ENCODE measurements around the gene LCN2. TPM values are rescaled to one million over a fixed set of nuclear protein-coding genes. Genes with fewer than 3 reads are reported as not detected.
A peak's percentile ranks its signal among the peaks of the same experiment; 100 is the strongest.

LCN2 gene
- polyA plus RNA-seq, 1 experiment = not detected

- peaks cover 1% of the 10 kb centered on the region for H3K27me3 ChIP-seq (ENCODE audit: control insufficient read depth, insufficient read depth, low read length)
- no peak overlapping the region for H3K4me3 ChIP-seq (ENCODE audit: low read depth, low read length)
- TF ChIP-seq CTCF (IDR thresholded peaks at IDR 0.05; ENCODE audit: insufficient read depth, low read depth, low read length) = no peak
- ChIA-PET POLR2A (no interaction called here), CTCF (interaction anchor here (1.8 kb wide), 1 partner anchor 28 kb away, joined by 5 read pairs; no protein-coding TSS in a partner anchor)
- no peak for DNase-seq (ENCODE audit: low read depth)
- no peaks in the 10 kb centered on the region for H3K36me3 ChIP-seq (ENCODE audit: control insufficient read depth, insufficient read depth, low read length)
These were observed 4.0 kb downstream of the LCN2 start for GRCh38 chr9:128153060-128153946.

- CTCF ChIA-PET = no interaction called here
- TF ChIP-seq CTCF (IDR thresholded peaks at IDR 0.05; ENCODE audit: insufficient read depth, low read depth, low read length) = no peak
- peaks cover under 1% of the 10 kb centered on the region for H3K27me3 ChIP-seq (ENCODE audit: control insufficient read depth, insufficient read depth, low read length)
- no peak for DNase-seq (ENCODE audit: low read depth)
- H3K4me3 ChIP-seq (ENCODE audit: low read depth, low read length) = no peak overlapping the region
- POLR2A ChIA-PET = no interaction called here
- H3K36me3 ChIP-seq (ENCODE audit: control insufficient read depth, insufficient read depth, low read length) = no peaks in the 10 kb centered on the region
These were observed 4.9 kb downstream of the LCN2 start for GRCh38 chr9:128153947-128154695.

- no peak for DNase-seq (ENCODE audit: low read depth)
- Histone ChIP-seq H3K4me3 (ENCODE audit: low read depth, low read length) (no peak overlapping the region), H3K27me3 (ENCODE audit: control insufficient read depth, insufficient read depth, low read length) (no peaks in the 10 kb centered on the region; the same call in 1 of the 2 replicates), H3K36me3 (ENCODE audit: control insufficient read depth, insufficient read depth, low read length) (no peaks in the 10 kb centered on the region)
- ChIA-PET CTCF (interaction anchor here (0.6 to 0.7 kb wide), 3 partner anchors 19 to 1011 kb away, joined by 3 to 4 read pairs (median 3); no protein-coding TSS in a partner anchor), POLR2A (no interaction called here)
- TF ChIP-seq CTCF (IDR thresholded peaks at IDR 0.05; ENCODE audit: insufficient read depth, low read depth, low read length) = no peak
These were observed 6.7 kb downstream of the LCN2 start for GRCh38 chr9:128155736-128156500.

- CTCF ChIA-PET = interaction anchor here (0.6 to 0.9 kb wide), 2 partner anchors 22 to 31 kb away, joined by 3 read pairs; no protein-coding TSS in a partner anchor
- Histone ChIP-seq H3K4me3 (ENCODE audit: low read depth, low read length) (peak overlapping the region; percentile 45), H3K27me3 (ENCODE audit: control insufficient read depth, insufficient read depth, low read length) (no peaks in the 10 kb centered on the region), H3K36me3 (ENCODE audit: control insufficient read depth, insufficient read depth, low read length) (peaks cover 18% of the 10 kb centered on the region)
- DNase-seq (ENCODE audit: low read depth) = no peak
- no peak for TF ChIP-seq CTCF (IDR thresholded peaks at IDR 0.05; ENCODE audit: insufficient read depth, low read depth, low read length)
- POLR2A ChIA-PET = no interaction called here
These were observed 10.2 kb downstream of the LCN2 start for GRCh38 chr9:128159522-128159783.

All from BJ (cell line).